Stimulated activated CD4-positive, alpha-beta T cell treated with anti-CD3 and anti-CD28 coated beads, TNF-alpha, amount 100 ng/mL, for 1 hour (primary cell): ENCODE data around the gene GNG11.

ENCODE experiments used
- DNase-seq, 3 donors: peaks; one replicate each; pipeline ENCODE4 v3.0.0-alpha.2; 2020; ENCODE audit warnings: low read depth in 3 of 3, low spot score in 1 of 3

Gene GNG11

DNA sequence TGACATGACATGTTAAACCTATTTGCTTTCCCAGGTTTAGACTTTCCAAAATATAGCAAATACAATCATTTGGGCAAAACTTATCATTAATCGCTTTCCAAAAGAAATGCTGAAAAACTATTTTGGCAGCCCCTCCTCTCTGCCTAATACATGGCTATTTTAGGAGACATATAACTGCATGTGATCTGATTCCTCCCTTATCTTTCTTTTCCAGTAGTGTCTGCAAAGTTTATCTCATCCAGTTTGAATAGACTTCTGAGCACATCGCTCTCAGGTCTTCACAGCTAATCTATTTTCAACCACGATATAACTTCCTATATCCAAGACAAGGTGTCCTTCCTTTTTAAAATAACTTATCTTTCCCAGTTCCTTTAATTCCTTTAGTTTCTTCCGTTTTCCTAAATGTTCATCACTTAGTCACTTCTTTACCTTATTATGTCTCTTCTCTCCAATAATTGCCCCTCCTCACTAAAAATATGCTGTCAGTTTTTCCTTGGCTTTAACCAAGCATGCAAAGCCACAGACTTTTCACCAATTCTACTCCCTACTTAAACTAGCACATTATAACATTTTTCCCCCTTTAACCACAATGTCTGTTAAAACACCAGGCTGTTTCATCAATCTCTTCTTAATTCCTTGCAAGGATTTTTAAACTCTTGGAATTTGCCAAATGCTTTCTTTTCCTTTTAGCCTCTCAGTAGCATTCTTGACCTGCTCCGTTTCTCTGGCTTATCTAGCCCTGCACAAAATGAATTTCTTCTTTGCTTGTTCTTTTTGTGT is 24.4 kb downstream of the GNG11 start:
- DNase-seq: no peak

- DNase-seq: no peak
Observed at GRCh38 chr7:93948106-93948505, 26.6 kb downstream of the GNG11 start.

DNA sequence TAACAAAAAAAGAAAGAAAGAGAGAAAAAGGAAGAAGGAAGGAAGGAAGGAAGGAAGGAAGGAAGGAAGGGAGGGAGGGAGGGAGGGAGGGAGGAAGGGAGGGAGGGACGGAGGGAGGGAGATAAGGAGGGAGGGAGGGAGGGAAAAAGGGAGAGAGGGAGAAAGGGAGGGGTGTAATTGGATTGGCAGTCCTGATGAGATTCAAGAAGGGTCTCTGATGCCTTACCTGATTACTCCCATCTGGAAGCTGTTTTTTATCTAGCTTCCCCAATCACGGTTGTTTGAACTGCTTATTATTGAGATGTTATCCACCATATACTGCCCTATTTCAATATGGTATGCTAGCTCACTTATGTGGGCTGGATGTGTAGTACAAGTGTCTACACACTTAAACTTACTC is 27.3 kb downstream of the GNG11 start:
- DNase-seq: no peak

GRCh38 chr7:93949423-93949822 is 27.9 kb downstream of the GNG11 start:
- no peak for DNase-seq

GRCh38 chr7:93955304-93955703 is 33.8 kb downstream of the GNG11 start:
- DNase-seq: no peak

- no peak for DNase-seq
Observed at GRCh38 chr7:93957767-93958166, 36.2 kb downstream of the GNG11 start.

DNA sequence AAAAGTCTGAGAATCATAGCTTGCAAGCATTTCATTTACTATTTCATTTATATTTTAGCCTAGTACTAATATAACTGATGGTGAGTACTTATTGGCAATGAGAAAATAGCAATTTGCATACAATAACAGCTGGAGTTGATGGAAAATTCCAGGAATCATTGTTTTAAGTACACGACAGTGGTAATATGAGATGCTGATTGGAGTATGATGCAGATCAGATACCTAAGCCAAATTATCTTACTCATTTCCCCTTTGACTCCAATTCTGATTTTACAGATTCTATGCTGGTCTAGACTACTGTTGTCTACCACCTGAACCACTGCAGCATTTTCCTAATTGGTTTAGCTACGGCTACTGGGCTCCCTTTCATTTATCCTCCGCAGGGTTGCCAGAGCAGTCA is 36.7 kb downstream of the GNG11 start:
- no peak for DNase-seq

GRCh38 chr7:93958651-93959050 is 37.1 kb downstream of the GNG11 start:
- DNase-seq: no peak

DNA sequence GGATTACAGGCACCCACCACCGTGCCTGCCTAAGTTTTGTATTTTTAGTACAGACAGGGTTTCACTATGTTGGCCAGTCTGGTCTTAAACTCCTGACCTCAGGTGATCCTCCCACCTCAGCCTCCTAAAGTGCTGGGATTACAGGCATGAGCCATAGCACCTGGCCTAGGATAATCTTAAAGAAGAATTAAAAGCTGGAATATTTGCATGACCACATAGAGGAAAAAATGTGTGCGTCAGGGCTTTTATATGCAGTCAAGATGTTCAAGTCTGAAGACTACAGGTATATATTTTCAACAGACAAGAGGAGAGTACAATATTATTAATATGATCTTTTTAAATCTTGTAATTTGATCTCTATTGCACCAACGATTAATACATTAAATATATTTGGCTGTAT is 39.5 kb downstream of the GNG11 start:
- DNase-seq: no peak

DNA sequence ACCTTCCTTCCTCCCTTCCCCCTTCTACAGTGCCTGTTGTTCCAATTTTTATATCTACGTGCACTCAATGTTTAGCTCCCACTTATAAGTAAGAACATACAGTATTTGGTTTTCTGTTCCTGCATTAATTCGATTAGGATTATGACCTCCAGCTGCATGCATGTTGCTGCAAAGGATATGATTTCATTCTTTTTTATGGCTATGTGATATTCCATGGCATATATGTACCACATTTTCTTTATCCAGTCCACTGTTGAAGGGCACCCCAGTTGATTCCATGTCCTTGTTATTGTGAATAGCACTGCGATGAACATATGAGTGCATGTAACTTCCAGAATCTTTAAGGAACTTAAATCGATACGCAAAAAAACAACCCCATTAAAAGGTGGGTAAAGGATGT is 42.7 kb downstream of the GNG11 start:
- DNase-seq: no peak

- DNase-seq: no peak
Observed at GRCh38 chr7:93964813-93965212, 43.3 kb downstream of the GNG11 start.

DNA sequence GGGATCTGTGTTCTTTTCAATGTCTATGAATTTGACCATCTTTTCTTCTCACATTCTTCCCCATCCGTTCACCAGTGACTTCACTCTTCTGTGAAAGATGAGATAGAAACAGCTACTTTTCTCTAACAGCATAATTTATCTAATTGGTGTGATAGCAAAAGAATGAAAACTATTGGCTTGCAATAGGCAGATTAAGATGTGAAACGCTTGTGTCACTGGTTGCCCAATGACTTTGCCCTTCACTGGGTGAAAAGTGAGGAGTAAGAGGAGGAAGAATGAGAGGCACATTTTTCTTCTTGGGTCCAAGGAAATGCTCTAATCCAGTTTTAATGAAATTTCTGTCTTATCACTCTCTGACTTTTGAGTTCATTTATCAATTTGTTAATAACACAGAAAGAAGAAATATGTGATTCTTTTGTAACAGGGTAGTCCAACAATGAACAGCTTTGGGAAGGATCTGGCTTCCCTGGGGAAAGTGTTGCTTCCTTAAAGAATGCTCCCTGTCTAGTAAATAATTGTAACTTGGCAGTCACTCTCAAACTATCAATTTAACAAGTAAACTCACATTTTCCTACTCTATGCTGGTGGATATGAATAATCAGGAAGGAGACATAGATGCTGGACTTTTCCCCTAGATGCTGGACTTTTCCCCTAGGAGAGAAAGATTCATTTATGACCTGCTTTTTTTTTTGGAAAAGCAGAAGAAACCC is 47.5 kb downstream of the GNG11 start:
- no peak for DNase-seq

- DNase-seq: no peak
Observed at GRCh38 chr7:93972029-93972725, 50.6 kb downstream of the GNG11 start.

GRCh38 chr7:93973134-93973533 is 51.6 kb downstream of the GNG11 start:
- DNase-seq: no peak

DNA sequence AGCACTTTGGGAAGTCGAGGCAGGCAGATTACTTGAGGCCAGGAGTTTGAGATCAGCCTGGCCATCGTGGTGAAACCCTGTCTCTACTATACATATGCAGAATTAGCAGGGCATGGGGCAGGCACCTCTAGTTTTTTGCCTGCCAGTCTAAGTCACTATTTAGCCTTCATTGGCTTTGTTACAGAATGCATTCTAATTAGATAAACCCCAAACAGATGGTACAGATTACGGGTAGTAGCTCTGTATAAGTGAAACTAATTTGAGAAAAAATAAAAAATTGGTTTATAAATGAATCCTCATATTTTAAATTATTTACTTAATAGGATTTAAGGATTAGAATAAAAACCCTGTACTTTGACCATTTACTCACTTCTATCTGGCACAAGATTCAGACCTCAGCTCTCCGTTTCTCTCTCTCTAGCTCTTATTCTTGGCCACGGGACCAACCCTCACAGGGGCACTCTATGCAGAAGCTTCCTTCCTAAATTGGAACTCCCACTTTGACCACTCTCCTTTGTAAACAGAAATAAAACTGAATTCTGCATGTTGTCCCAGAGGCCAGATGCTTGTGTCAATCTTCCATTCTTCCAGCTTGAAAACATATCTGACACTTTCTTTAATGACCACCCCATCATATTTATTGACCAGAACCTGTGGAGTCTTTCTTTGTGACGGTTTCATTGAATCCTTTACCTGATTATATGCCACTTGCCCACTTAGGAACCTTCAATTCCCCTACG is 55.8 kb downstream of the GNG11 start:
- no peak for DNase-seq
